ENCODE data around the gene ACTRT3.

DNA sequence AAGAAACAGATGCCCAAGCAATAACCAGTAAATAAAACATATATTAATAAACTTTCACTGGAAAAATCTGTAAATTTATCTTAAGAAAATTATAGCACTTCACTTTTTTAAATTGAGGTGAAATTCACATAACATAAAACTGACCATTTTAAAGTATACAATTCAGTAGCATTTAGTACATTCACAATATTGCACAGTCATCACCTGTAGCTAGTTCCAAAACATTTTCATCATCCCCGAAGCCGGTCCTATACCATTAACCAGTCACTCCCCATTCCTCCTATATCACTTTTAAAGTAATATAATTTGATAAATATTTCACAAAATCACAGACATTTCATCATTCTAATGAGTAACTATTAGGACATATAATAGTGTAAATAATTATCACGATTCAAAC, 35.3 kb upstream of the ACTRT3 start:
- TF ChIP-seq CTCF (IDR thresholded peaks at IDR 0.05; ENCODE audit: low read depth, low read length, missing input control): no peak
- TF ChIP-seq RXRA (IDR thresholded peaks at IDR 0.05): no peak
- no peak for TF ChIP-seq REST (IDR thresholded peaks at IDR 0.05)
- TF ChIP-seq ATF3 (IDR thresholded peaks at IDR 0.05): no peak
- no peak for TF ChIP-seq YY1 (IDR thresholded peaks at IDR 0.05)
- TF ChIP-seq RAD21 (IDR thresholded peaks at IDR 0.05): no peak
